OCI-LY3 (cell line): ENCODE results near the gene PROM2.

Experiments used
- H2AFZ ChIP-seq: fragments of 200-600, 300-600 bp; shearing (Covaris generic); 2 replicates; pipeline ENCODE4 v1.6.0; 2014; ENCODE audit warnings: antibody characterized with exemption, low read depth, low read length
- H3K27ac ChIP-seq: fragments of 200-600, 300-600 bp; sonication (generic); 2 replicates; pipeline ENCODE4 v1.5.1; 2014; ENCODE audit warnings: mild to moderate bottlenecking, low read length, moderate library complexity, mixed read lengths
- H3K27me3 ChIP-seq: fragments of 200-600, 300-600 bp; sonication (generic); 2 replicates; pipeline ENCODE4 v1.6.1; 2014; ENCODE audit warnings: low read depth, low read length, mixed read lengths
- H3K36me3 ChIP-seq: fragments of 200-600, 300-600 bp; sonication (generic); replicated peaks from 2 replicates; pipeline ENCODE3; 2014; ENCODE audit warnings: low read depth, low read length, mixed read lengths
- H3K4me1 ChIP-seq: fragments of 300-600, 200-600 bp; sonication (generic); 2 replicates; pipeline ENCODE4 v1.6.1; 2014; ENCODE audit warnings: low read length, mixed read lengths
- H3K4me2 ChIP-seq: fragments of 200-600, 300-600 bp; sonication (generic); 2 replicates; pipeline ENCODE4 v1.6.1; 2014; ENCODE audit warnings: low read length, mixed read lengths
- H3K4me3 ChIP-seq: fragments of 300-600, 200-600 bp; sonication (generic); 2 replicates; pipeline ENCODE4 v1.5.1; 2014; ENCODE audit warnings: antibody characterized with exemption, mild to moderate bottlenecking, low read length, moderate library complexity
- H3K79me2 ChIP-seq: fragments of 300-600, 200-600 bp; shearing (Covaris generic); 2 replicates; pipeline ENCODE4 v1.6.1; 2014; ENCODE audit warnings: mild to moderate bottlenecking, low read length, mixed read lengths
- H3K9ac ChIP-seq: fragments of 300-600, 200-600 bp; shearing (Covaris generic); 2 replicates; pipeline ENCODE4 v1.6.0; 2014; ENCODE audit warnings: mild to moderate bottlenecking, low read length, moderate library complexity
- H3K9me3 ChIP-seq: fragments of 200-600, 300-600 bp; shearing (Covaris generic); 2 replicates; pipeline ENCODE4 v1.6.1; 2014; ENCODE audit warnings: low read length, mixed read lengths; ENCODE audit not compliant: insufficient read depth
- H4K20me1 ChIP-seq: fragments of 200-600, 300-600 bp; sonication (generic); 2 replicates; pipeline ENCODE4 v1.6.1; 2016; ENCODE audit warnings: low read length, mixed read lengths; ENCODE audit not compliant: insufficient read depth
- EZH2phosphoT487 ChIP-seq: fragments of 200-600 bp; shearing (Covaris generic); IDR thresholded peaks from 2 replicates; pipeline ENCODE4 v1.6.1; 2018; ENCODE audit warnings: antibody characterized with exemption, mixed run types, low read depth
- TF ChIP-seq, protein P1 (sequence below): fragments of 200-600, 300-600 bp; sonication (generic); IDR thresholded peaks from 2 replicates; pipeline ENCODE4 v1.5.1; 2014; ENCODE audit warnings: antibody characterized with exemption, low read length, low read depth

The PROM2 gene

DNA sequence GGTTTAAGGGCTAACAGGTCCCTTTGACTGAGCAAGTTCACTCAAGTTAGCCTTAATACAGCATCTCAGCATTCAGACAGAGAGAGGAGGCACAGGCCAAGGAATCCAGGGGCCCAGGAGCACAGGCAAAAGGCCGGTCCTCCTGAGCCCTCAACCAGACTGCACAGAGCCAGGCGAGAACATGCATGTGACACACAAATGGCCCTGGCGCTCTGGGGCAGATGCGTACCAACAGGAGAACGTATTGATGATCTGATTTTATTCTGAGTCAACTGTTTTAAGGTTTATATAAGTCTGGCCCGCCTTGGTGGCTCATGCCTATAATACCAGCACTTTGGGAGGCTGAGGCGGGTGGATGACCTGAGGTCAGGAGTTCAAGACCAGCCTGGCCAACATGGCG is 57.8 kb downstream of the PROM2 start:
- Histone ChIP-seq H3K9me3 (no peaks in the 10 kb centered on the region), H3K36me3 (no peaks in the 10 kb centered on the region), H3K4me3 (no peak overlapping the region), H2AFZ (no peak overlapping the region), H3K79me2 (no peaks in the 10 kb centered on the region), H3K4me1 (no peaks in the 10 kb centered on the region), H3K27ac (no peak overlapping the region), H3K9ac (no peak overlapping the region), H3K27me3 (0 out of 2 replicates have a peak, but pooled peaks cover 3% of the 10 kb centered on the region), H4K20me1 (no peaks in the 10 kb centered on the region), H3K4me2 (no peak overlapping the region)
- TF ChIP-seq, protein P1, sequence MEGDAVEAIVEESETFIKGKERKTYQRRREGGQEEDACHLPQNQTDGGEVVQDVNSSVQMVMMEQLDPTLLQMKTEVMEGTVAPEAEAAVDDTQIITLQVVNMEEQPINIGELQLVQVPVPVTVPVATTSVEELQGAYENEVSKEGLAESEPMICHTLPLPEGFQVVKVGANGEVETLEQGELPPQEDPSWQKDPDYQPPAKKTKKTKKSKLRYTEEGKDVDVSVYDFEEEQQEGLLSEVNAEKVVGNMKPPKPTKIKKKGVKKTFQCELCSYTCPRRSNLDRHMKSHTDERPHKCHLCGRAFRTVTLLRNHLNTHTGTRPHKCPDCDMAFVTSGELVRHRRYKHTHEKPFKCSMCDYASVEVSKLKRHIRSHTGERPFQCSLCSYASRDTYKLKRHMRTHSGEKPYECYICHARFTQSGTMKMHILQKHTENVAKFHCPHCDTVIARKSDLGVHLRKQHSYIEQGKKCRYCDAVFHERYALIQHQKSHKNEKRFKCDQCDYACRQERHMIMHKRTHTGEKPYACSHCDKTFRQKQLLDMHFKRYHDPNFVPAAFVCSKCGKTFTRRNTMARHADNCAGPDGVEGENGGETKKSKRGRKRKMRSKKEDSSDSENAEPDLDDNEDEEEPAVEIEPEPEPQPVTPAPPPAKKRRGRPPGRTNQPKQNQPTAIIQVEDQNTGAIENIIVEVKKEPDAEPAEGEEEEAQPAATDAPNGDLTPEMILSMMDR = no peak
- no peak for TF ChIP-seq EZH2phosphoT487

DNA sequence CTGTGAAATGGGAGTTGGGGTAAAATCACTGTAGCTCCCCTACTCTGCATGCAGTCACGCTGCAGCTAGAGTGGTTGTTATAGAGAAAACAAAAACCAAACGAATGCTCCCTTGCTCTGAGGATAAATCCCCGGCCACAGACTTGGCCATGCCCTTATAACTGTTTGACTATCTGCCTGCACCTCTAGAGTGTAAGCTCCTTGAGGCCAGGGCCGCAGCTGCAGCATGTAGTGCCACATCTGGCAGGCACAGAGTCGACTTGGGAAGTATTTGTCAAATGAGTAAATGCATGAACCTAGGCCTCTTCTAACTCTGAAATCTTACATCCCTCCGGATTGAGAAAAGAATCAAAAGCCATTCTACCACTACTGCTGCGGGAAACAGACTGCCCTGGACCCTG is 58.8 kb downstream of the PROM2 start:
- no peak overlapping the region for H3K9ac ChIP-seq
- H2AFZ ChIP-seq = no peak overlapping the region
- H3K4me2 ChIP-seq = no peak overlapping the region
- 0 out of 2 replicates have a peak, but pooled peaks cover 3% of the 10 kb centered on the region for H3K27me3 ChIP-seq
- H3K9me3 ChIP-seq = no peaks in the 10 kb centered on the region
- TF ChIP-seq, protein P1 = no peak
- TF ChIP-seq EZH2phosphoT487 = no peak
- no peak overlapping the region for H3K27ac ChIP-seq
- no peaks in the 10 kb centered on the region for H4K20me1 ChIP-seq
- no peaks in the 10 kb centered on the region for H3K79me2 ChIP-seq
- H3K4me3 ChIP-seq = no peak overlapping the region
- no peaks in the 10 kb centered on the region for H3K4me1 ChIP-seq
- H3K36me3 ChIP-seq = no peaks in the 10 kb centered on the region

DNA sequence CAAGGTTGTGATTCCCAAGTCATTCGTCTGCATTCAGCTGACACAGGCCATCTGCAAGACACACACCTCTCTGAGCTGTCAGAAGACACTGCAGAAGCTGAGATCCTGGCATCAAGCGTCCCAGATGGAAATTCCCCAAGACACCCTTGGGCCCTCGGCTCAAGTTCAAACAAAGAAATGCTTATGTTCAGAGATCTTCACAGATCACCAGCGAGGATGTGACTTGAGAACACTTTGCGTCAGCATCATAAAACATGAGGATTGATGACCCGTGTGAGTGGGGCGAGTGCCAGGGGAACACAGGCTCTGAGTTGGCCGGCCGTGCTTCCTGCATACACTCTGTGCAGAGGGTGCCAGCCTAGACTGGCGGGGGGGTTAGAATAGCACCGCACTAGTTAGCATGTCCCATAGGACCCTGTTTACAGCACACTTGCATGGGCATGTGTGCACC is 59.7 kb downstream of the PROM2 start:
- Histone ChIP-seq H3K4me1 (no peaks in the 10 kb centered on the region), H3K27ac (no peak overlapping the region), H3K9me3 (no peaks in the 10 kb centered on the region), H3K27me3 (0 out of 2 replicates have a peak, but pooled peaks cover 3% of the 10 kb centered on the region), H3K9ac (no peak overlapping the region), H3K4me3 (no peak overlapping the region), H3K79me2 (no peaks in the 10 kb centered on the region), H2AFZ (no peak overlapping the region), H3K36me3 (no peaks in the 10 kb centered on the region), H4K20me1 (no peaks in the 10 kb centered on the region), H3K4me2 (no peak overlapping the region)
- no peak for TF ChIP-seq EZH2phosphoT487
- TF ChIP-seq, protein P1 = no peak

DNA sequence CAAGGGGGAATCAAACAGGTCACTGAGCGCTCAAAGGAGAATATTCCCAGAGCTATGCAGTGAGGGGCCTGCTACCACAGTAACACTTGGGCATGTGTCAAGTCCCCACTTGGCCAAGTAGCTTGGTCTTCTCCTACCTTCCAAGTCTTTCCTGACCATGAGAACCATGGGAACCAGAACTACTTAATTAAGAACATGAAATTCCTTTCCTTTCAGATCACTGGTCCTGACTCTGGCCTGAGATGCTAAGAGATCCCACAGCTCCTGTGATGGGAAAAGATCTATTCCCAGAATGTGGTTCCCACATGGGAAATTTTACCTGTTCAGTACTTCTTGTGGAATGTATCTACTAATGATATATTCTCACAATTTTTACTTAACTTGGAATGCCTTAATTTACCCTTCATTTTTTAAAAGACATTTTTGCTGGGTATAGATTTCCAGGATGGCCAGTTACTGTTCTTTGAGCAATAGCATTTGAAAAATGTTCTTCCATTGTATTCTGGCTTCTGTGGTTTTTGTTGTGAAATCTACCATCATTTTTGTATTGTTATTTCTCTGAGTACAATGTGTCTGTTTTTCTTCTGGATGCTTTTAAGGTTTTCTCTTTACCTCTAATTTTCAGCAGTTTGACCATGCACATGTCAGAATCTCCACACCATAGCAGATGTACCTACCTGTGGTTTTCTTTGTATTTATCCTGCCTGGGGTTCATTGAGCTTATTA is 60.8 kb downstream of the PROM2 start:
- H3K9ac ChIP-seq = no peak overlapping the region
- no peak overlapping the region for H3K27ac ChIP-seq
- no peaks in the 10 kb centered on the region for H4K20me1 ChIP-seq
- no peak overlapping the region for H3K4me2 ChIP-seq
- no peak overlapping the region for H3K4me3 ChIP-seq
- no peak overlapping the region for H2AFZ ChIP-seq
- no peaks in the 10 kb centered on the region for H3K9me3 ChIP-seq
- no peaks in the 10 kb centered on the region for H3K79me2 ChIP-seq
- 0 out of 2 replicates have a peak, but pooled peaks cover 3% of the 10 kb centered on the region for H3K27me3 ChIP-seq
- H3K4me1 ChIP-seq = no peaks in the 10 kb centered on the region
- no peaks in the 10 kb centered on the region for H3K36me3 ChIP-seq
- TF ChIP-seq, protein P1 = no peak
- TF ChIP-seq EZH2phosphoT487 = no peak
